Measurements from ENCODE around the gene RHD. TPM values are rescaled to one million over a fixed set of nuclear protein-coding genes. Genes with fewer than 3 reads are reported as not detected.
"Not testable (repeated sequence)": the region's sequence is repeated elsewhere in the genome, so short reads cannot be mapped to it uniquely, and the experiment has no call there.

The RHD gene
- total RNA-seq, 1 experiment from 2014 or later = not detected

DNA sequence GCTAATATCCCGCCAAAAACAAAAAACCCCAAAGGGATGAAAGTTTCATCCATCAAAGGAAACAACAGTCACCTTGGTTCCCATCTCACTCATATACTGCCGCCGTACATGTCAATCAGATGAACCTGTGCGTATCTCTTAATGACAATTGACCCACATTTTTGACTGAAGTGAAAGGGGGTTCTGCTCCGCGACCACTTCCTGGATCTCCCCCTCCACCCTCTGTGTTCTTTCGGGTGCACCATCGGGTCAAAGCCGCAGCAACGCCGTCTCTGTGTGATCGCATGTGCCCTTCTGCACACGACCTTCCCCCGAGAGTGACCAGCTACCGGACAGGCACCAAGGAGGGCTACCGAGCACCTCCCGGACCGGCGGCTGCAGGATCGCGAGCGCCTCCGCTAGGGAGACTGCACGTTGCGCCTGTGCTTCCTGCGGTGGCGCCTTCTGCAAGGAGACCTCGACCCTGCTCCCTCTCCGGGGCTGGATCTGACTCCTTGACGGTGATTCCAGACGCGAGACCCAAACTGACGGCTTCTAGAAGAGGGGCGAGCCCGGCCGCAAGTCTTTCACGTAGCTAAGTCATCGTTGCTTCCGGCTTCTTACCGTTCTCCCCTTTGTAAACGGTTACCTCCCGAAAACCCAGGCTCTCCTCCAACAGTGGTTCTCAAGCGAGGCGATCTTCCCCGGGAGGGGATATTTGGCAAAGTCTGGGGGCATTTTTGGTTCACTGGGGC, 5.6 kb upstream of the RHD start:
- BruUV-seq (replicated peaks); H3K4me1 ChIP-seq; H3K27ac Mint-ChIP-seq (ENCODE audit: unreplicated experiment); DNase-seq; POLR2A ChIA-PET; H3K4me3 Mint-ChIP-seq (ENCODE audit: unreplicated experiment); CTCF ChIA-PET; H3K36me3 ChIP-seq (ENCODE audit: control insufficient read depth, insufficient read depth, low read length); H3K9me3 Mint-ChIP-seq (ENCODE audit: unreplicated experiment); H3K4me3 ChIP-seq (ENCODE audit: low read depth, low read length); H3K27me3 ChIP-seq (replicated peaks; ENCODE audit: control insufficient read depth, insufficient read depth, low read length); H3K27me3 Mint-ChIP-seq (ENCODE audit: insufficient read depth, unreplicated experiment); H3K4me1 Mint-ChIP-seq (ENCODE audit: low read depth, unreplicated experiment); intact Hi-C loops (cut with micrococcal nuclease; ENCODE audit: unreplicated experiment); H3K9me3 ChIP-seq; H3K36me3 Mint-ChIP-seq (ENCODE audit: insufficient read depth, unreplicated experiment): not testable (repeated sequence)

DNA sequence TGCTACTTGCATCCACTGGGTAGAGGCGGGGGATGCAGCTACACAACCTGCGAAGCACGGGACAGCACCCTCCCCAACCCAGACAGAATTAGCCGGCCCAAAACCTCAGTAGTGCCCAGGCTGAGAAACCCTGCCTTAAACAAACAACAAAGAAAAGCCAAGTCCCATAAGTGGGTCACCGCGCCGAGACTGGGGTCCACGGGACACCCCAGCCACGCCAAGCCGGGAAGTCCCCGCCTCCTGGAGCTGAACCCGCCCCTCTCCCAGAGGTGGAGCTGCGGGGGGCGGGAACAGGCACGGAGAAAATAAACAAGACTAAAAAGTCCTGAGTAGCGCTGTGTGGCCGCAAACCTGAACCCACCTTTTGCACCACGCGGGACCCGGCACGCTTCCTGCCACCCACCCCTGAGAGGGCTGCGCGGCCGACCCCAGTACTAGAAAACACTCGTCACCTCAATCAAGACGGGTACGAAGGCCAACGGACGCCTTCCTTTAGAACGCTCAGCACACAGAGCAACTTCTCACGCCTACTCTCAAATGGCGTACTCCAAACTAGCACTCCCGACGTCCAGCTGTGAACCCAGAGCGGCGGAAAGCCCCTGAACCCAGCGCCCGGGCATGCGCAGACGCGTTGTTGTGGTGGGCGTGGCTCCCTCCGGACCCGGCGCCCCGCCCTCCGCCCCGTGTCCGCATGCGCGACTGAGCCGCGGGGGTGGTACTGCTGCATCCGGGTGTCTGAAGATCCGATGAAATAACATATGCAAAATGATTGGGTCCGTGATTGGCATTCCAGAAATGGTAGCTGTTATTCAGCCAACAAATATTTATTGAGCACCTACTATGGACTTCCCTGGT, 4.8 kb upstream of the RHD start:
- H3K4me1 Mint-ChIP-seq (ENCODE audit: low read depth, unreplicated experiment); POLR2A ChIA-PET; H3K9me3 Mint-ChIP-seq (ENCODE audit: unreplicated experiment); CTCF ChIA-PET; H3K36me3 Mint-ChIP-seq (ENCODE audit: insufficient read depth, unreplicated experiment); H3K4me3 Mint-ChIP-seq (ENCODE audit: unreplicated experiment); H3K27me3 Mint-ChIP-seq (ENCODE audit: insufficient read depth, unreplicated experiment); H3K27me3 ChIP-seq (replicated peaks; ENCODE audit: control insufficient read depth, insufficient read depth, low read length); DNase-seq; H3K36me3 ChIP-seq (ENCODE audit: control insufficient read depth, insufficient read depth, low read length); intact Hi-C loops (cut with micrococcal nuclease; ENCODE audit: unreplicated experiment); H3K9me3 ChIP-seq; H3K4me3 ChIP-seq (ENCODE audit: low read depth, low read length); H3K27ac Mint-ChIP-seq (ENCODE audit: unreplicated experiment); H3K4me1 ChIP-seq: not testable (repeated sequence)
- BruUV-seq (replicated peaks) = TSS peak; percentile 36

DNA sequence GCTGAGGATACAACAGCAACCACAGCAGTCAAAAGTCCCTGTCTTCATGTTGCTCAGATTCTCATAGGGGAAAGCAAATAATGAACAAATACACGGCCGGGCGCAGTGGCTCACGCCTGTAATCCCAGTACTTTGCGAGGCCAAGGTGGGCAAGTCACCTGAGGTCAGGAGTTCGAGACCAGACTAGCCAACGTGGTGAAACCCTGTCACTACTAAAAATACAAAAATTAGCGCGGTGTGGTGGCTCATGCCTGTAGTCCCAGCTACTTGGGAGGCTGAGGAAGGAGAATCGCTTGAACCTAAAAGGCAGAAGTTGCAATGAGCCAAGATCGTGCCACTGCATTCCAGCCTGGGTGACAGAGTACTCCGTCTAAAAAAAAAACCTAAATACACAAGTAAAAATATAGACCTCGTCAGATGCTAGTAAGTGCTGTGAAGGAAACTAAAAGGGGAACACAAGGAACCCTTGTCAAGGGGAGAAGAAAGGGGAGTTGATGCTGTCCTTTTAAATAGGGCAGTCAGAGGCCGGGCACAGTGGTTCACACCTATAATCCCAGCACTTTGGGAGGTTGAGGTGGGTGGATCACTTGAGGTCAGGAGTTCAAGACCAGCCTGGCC, 4.1 kb upstream of the RHD start:
- H3K36me3 ChIP-seq (ENCODE audit: control insufficient read depth, insufficient read depth, low read length); H3K4me1 ChIP-seq; H3K9me3 Mint-ChIP-seq (ENCODE audit: unreplicated experiment); H3K9me3 ChIP-seq; CTCF ChIA-PET; POLR2A ChIA-PET; H3K4me3 ChIP-seq (ENCODE audit: low read depth, low read length); H3K36me3 Mint-ChIP-seq (ENCODE audit: insufficient read depth, unreplicated experiment); DNase-seq; intact Hi-C loops (cut with micrococcal nuclease; ENCODE audit: unreplicated experiment); H3K4me3 Mint-ChIP-seq (ENCODE audit: unreplicated experiment); H3K27me3 Mint-ChIP-seq (ENCODE audit: insufficient read depth, unreplicated experiment); H3K27ac Mint-ChIP-seq (ENCODE audit: unreplicated experiment); H3K4me1 Mint-ChIP-seq (ENCODE audit: low read depth, unreplicated experiment); H3K27me3 ChIP-seq (replicated peaks; ENCODE audit: control insufficient read depth, insufficient read depth, low read length); BruUV-seq (replicated peaks): not testable (repeated sequence)

DNA sequence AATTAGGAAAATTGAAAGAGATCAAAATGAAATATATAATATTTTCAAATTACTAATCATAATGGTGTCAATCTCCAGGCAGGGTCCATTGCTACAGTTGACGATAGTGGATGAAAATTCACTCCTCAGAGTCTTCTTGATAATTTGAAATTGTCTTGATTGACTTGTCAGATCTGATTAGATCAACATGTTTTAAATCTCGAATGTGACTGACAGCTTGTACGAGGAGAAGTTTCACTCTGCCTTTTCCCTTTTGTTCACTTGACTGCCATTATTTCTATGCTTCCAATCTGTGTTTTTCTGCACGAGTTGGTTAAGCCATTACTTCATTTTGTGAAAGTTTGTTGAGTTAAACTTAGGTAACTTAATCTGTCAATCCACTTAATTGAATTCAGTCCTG, 3.3 kb downstream of the RHD start:
- CTCF ChIA-PET; H3K9me3 ChIP-seq; H3K4me3 ChIP-seq (ENCODE audit: low read depth, low read length); POLR2A ChIA-PET; H3K4me3 Mint-ChIP-seq (ENCODE audit: unreplicated experiment); DNase-seq; H3K9me3 Mint-ChIP-seq (ENCODE audit: unreplicated experiment); H3K27ac Mint-ChIP-seq (ENCODE audit: unreplicated experiment); intact Hi-C loops (cut with micrococcal nuclease; ENCODE audit: unreplicated experiment); H3K4me1 ChIP-seq; H3K36me3 Mint-ChIP-seq (ENCODE audit: insufficient read depth, unreplicated experiment); H3K4me1 Mint-ChIP-seq (ENCODE audit: low read depth, unreplicated experiment); H3K27me3 ChIP-seq (replicated peaks; ENCODE audit: control insufficient read depth, insufficient read depth, low read length); H3K36me3 ChIP-seq (ENCODE audit: control insufficient read depth, insufficient read depth, low read length); BruUV-seq (replicated peaks); H3K27me3 Mint-ChIP-seq (ENCODE audit: insufficient read depth, unreplicated experiment): not testable (repeated sequence)

DNA sequence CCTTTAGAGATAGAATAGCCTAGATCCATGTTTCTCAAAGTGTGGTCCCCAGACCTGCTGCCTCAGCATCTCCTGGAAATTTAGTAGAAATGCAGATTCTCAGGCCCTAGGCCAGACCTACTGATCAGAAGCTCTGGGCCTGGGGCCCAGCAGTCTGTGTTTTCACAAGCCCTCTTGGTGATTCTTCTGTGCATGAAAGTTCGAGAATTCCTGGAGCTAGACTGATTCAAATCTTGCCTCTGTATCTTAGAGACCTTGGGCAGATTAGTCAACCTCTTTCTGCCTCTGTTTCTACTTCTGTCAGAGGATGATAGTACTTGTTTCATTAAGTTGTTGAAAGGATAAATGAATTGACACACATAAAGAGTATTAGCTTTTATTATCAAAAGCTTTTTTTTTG, 5.0 kb downstream of the RHD start:
- H3K27me3 Mint-ChIP-seq (ENCODE audit: insufficient read depth, unreplicated experiment); H3K27me3 ChIP-seq (replicated peaks; ENCODE audit: control insufficient read depth, insufficient read depth, low read length); POLR2A ChIA-PET; H3K36me3 Mint-ChIP-seq (ENCODE audit: insufficient read depth, unreplicated experiment); intact Hi-C loops (cut with micrococcal nuclease; ENCODE audit: unreplicated experiment); H3K9me3 Mint-ChIP-seq (ENCODE audit: unreplicated experiment); H3K4me1 Mint-ChIP-seq (ENCODE audit: low read depth, unreplicated experiment); CTCF ChIA-PET; H3K4me1 ChIP-seq; H3K36me3 ChIP-seq (ENCODE audit: control insufficient read depth, insufficient read depth, low read length); DNase-seq; H3K4me3 ChIP-seq (ENCODE audit: low read depth, low read length); H3K4me3 Mint-ChIP-seq (ENCODE audit: unreplicated experiment); H3K9me3 ChIP-seq; H3K27ac Mint-ChIP-seq (ENCODE audit: unreplicated experiment); BruUV-seq (replicated peaks): not testable (repeated sequence)

DNA sequence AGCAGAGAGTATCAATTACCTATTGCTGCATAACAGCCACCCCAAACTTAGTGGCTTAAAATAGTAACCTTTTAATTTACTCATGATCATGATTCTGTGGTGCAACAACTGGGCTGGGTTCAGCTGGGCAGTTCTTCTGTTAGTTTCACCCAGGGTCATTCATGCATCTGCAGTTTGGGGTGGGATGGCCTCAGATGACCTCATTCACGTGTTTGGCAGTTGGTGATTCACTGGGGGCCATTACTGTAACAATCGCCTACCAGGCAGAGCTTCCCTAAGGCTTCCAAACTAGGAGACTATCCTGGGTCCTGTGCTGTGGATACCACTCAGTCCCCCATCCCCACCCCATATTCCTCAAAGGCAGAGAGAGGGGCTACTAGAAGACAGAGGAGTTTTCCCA, 6.0 kb downstream of the RHD start:
- H3K9me3 ChIP-seq; DNase-seq; intact Hi-C loops (cut with micrococcal nuclease; ENCODE audit: unreplicated experiment); H3K36me3 ChIP-seq (ENCODE audit: control insufficient read depth, insufficient read depth, low read length); H3K4me1 ChIP-seq; BruUV-seq (replicated peaks); H3K27me3 Mint-ChIP-seq (ENCODE audit: insufficient read depth, unreplicated experiment); H3K27ac Mint-ChIP-seq (ENCODE audit: unreplicated experiment); H3K9me3 Mint-ChIP-seq (ENCODE audit: unreplicated experiment); H3K27me3 ChIP-seq (replicated peaks; ENCODE audit: control insufficient read depth, insufficient read depth, low read length); H3K36me3 Mint-ChIP-seq (ENCODE audit: insufficient read depth, unreplicated experiment); CTCF ChIA-PET; POLR2A ChIA-PET; H3K4me3 Mint-ChIP-seq (ENCODE audit: unreplicated experiment); H3K4me3 ChIP-seq (ENCODE audit: low read depth, low read length); H3K4me1 Mint-ChIP-seq (ENCODE audit: low read depth, unreplicated experiment): not testable (repeated sequence)

DNA sequence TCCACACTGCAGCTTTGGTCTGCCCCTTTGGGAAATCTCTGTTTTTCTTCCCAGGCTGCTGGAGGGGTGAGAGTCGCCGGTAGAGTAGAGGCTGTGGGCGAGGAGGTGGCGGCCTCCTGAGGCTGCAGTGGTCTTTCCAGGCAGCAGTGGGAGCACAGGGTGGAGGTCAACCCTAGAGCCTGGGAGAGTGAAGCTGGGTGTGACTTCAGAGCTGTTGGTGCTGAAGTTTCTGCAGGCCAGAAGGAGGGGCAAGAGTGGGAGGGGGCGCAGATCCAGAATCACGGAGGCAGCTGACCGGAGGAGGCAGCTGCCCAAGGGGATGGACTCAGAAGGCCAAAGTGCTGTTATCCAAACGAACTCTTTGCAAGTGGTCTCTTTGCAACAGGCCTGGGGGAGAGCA, 6.5 kb downstream of the RHD start:
- H3K36me3 Mint-ChIP-seq (ENCODE audit: insufficient read depth, unreplicated experiment); intact Hi-C loops (cut with micrococcal nuclease; ENCODE audit: unreplicated experiment); H3K4me3 Mint-ChIP-seq (ENCODE audit: unreplicated experiment); H3K9me3 ChIP-seq; CTCF ChIA-PET; POLR2A ChIA-PET; H3K4me3 ChIP-seq (ENCODE audit: low read depth, low read length); H3K9me3 Mint-ChIP-seq (ENCODE audit: unreplicated experiment); H3K27ac Mint-ChIP-seq (ENCODE audit: unreplicated experiment); H3K36me3 ChIP-seq (ENCODE audit: control insufficient read depth, insufficient read depth, low read length); BruUV-seq (replicated peaks); H3K4me1 ChIP-seq; H3K27me3 Mint-ChIP-seq (ENCODE audit: insufficient read depth, unreplicated experiment); H3K27me3 ChIP-seq (replicated peaks; ENCODE audit: control insufficient read depth, insufficient read depth, low read length); H3K4me1 Mint-ChIP-seq (ENCODE audit: low read depth, unreplicated experiment); DNase-seq: not testable (repeated sequence)

Measured in Caco-2 (cell line).